Measurements from ENCODE around the gene SOX4.
A peak's percentile ranks its signal among the peaks of the same experiment; 100 is the strongest.

The SOX4 gene

DNA sequence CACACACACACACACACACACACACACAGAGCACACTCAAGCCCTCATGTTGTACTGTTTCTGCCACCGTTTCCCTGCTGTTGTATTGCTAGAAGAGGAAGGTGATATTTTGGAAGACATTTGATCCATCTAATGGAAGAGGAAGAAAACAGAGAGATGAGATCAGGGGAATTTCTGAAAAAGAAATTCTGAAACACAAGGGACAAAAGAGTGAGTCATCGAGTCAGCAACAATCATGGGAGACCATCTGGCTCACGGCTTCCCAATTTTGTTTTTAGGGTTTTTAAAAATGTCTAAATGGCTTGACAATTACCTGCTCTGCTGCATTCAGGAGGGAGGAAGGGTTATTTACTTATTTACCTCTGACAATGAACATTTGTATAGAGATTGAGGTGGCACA is 22.0 kb downstream of the SOX4 start:
- DNase-seq = peak; percentile 26

DNA sequence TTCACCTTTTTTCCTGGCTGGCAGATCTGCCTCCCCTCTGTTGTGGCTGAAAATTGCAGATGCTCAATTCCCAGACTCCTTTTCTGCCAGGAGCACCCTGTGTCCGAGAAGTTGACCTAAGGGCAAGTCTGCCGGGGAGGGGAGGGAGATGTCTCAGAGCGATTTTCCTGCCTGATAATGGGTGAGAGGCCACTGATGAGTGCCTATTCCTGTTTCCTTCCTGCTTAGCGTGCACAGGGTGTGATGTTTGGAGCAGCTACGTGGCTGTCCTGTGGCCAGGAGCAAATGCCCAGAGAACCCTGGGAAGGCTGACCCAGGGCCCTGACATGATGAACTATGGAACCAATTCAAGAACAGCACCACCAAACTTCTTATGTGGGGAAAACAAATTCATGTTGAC is 22.5 kb downstream of the SOX4 start:
- no peak for DNase-seq

DNA sequence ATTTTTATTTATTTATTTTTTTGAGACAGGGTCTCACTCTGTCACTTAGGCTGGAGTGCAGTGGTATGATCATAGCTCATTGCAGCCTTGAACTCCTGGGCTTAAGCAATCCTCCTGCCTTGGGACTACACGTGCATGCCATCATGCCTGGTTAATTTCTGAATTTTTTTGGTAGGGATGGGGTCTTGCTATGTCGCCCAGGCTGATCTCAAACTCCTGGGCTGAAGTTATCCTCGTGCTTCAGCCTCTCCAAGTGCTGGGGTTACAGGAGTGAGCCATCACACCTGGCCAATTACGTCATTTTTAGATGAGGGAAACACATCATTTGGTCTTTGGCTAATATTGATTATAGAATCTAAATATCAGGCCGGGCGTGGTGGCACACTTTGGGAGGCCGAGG is 32.1 kb downstream of the SOX4 start:
- no peak for DNase-seq

DNA sequence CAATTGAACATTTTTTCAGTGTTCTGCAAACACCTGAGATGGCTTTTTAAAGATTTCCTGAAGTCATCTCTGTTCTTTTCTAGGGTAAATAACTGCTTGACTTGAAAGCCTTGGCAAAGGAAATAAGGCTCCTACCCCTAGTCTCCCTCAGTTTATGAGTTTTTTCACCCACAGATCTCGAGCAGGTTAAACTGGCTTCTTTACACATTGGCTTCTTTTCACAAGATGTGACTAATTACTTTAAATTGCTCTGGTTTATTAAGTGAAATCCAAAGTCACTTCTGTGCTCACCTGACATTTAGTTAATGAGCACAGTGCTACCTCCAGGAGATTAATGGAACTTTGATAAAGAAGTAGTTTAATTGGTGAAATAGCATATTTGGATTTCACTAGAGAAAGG is 33.2 kb downstream of the SOX4 start:
- no peak for DNase-seq

DNA sequence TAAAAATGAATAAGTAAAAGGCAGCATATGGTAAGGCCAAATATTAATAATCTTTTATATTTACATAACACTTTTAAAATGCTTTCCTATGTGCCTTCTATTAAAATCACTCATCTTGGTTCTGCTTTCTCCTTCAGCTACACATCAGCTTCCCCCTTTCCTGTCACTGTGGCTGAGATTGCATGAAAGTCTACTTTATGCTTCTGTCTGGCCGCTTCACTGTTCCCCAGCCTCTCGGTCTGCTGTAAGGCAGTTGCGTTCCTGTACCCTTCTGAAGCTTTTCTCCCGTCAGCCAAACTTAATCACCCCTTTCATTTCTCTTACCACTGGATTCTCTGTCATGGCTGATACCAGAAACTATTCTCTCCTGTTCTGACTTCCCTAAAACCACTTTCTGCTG is 34.6 kb downstream of the SOX4 start:
- peak; percentile 71 for DNase-seq

DNA sequence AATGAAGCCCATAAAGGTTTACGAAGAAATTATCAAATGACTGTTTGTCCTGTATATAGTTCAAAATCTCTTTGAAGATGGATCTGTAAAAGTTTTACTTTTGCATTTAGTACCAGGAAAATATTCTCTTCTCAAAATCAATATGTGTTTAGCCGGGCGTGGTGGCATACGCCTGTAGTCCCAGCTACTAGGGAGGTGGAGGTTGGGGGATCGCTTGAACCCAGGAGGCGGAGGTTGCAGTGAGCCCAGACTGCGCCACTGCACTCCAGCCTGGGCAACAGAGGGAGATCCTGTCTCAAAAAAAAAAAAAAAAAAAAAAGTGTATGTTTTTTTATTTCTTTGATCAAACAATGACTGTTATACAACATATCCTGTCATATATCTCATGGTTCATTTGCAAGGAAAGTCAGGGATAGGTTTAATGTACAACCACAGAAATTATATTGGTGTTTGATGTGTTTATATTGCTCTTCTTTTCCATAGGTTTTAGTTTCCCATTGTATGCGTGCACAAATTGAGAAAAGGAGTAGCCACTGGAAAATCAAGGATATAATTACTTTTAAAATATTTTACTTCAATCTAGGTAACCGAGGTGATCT is 40.1 kb downstream of the SOX4 start:
- DNase-seq = no peak

DNA sequence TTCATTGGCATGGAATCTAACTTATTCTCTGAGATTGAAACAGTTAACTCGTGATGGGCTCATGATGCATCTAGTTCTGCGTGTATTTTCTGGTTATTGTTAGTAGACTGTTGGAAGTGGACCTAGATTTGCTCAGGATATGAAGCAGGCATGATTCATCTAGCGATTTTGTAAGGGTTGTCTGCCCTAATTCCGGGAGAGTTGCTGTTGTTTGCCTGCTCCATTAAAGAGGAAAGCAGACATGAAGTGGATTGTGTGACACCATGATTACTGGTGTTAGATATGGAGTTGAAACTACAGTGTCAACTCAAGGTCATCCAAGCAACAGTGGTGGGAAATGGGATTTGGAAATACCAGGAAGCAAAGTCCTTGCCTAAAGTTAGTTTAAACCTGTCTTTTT is 41.0 kb downstream of the SOX4 start:
- peak; percentile 35 for DNase-seq

DNA sequence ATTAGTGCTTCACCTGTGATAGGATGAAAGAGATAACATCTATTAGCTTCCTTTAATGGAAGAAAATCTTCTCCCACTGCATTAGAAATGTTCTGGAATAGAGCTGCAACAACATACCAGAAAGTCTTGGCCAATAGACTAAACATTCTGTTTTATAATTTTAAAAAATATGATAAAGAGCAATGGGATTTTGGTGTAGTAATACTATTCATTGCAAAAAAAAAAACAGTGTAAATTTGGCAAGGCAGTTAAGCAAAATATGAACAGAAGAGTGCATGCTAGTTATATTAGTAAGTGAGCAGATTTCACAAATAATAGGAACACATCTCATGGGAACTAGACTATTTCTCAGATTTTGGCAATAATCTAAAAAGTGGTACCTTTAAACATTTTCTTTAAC is 43.3 kb downstream of the SOX4 start:
- no peak for DNase-seq

DNA sequence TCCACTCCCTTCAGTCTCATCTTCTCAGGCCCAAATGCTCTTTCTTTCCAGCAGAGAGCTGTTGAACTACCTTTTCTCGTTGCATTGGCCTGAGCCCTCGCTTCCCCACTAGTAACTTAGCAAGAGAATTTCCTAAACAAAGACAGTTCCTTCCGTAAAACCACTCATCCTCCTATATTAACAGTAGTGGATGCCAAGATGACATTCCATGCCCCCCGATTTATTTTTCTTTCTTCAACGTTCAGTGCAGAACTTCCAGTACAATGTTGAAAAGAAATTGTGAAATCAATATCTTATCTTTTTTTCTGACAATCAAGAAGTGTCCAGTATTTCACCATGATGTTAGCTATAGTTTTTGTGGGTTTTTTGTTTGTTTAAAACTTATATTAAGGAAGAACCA is 45.8 kb downstream of the SOX4 start:
- no peak for DNase-seq

All from MV-4-11 (cell line).